ENCODE data around the gene MORN1. TPM values are rescaled to one million over a fixed set of nuclear protein-coding genes. Genes with fewer than 3 reads are reported as not detected.

MORN1 gene
- total RNA-seq, 4 donors from 2014 or later: 0.59 to 20.0 (median 9.5) TPM

DNA sequence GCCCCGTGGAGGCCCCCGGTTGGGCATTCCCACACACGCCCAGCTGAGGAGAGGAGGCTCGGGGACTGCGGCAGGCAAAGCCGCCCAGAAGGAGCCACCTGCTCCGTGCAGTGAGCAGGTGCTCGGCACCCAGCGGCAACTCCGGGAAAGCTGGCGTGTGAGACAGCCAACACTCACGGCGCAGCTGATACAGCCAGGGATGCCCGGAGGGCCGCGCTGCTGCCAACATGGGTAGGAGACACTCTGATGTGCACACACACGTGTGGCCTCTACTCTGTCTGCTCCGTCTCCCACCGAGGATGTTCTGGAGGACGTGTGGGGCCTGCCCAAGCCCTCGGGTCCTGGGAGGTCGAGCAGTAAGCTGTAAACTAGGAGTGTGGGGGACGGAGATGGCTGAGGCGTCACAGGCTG lies 12.9 kb downstream of the MORN1 start:
- Histone ChIP-seq H3K27ac (no peak overlapping the region), H3K4me3 (no peak overlapping the region), H3K9me3 (no peaks in the 10 kb centered on the region), H3K4me1 (peaks cover 4 to 9% of the 10 kb centered on the region in 2 donors), H3K36me3 (no peaks in the 10 kb centered on the region), H3K27me3 (no peaks in the 10 kb centered on the region)
- intact Hi-C loops (cut with DNase I; ENCODE audit: low total_unique reads): no loop called here
- DNase-seq: no peak
- TF ChIP-seq POLR2A (IDR thresholded peaks at IDR 0.05): no peak
- TF ChIP-seq, protein P1, sequence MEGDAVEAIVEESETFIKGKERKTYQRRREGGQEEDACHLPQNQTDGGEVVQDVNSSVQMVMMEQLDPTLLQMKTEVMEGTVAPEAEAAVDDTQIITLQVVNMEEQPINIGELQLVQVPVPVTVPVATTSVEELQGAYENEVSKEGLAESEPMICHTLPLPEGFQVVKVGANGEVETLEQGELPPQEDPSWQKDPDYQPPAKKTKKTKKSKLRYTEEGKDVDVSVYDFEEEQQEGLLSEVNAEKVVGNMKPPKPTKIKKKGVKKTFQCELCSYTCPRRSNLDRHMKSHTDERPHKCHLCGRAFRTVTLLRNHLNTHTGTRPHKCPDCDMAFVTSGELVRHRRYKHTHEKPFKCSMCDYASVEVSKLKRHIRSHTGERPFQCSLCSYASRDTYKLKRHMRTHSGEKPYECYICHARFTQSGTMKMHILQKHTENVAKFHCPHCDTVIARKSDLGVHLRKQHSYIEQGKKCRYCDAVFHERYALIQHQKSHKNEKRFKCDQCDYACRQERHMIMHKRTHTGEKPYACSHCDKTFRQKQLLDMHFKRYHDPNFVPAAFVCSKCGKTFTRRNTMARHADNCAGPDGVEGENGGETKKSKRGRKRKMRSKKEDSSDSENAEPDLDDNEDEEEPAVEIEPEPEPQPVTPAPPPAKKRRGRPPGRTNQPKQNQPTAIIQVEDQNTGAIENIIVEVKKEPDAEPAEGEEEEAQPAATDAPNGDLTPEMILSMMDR (IDR thresholded peaks at IDR 0.05): no peak

DNA sequence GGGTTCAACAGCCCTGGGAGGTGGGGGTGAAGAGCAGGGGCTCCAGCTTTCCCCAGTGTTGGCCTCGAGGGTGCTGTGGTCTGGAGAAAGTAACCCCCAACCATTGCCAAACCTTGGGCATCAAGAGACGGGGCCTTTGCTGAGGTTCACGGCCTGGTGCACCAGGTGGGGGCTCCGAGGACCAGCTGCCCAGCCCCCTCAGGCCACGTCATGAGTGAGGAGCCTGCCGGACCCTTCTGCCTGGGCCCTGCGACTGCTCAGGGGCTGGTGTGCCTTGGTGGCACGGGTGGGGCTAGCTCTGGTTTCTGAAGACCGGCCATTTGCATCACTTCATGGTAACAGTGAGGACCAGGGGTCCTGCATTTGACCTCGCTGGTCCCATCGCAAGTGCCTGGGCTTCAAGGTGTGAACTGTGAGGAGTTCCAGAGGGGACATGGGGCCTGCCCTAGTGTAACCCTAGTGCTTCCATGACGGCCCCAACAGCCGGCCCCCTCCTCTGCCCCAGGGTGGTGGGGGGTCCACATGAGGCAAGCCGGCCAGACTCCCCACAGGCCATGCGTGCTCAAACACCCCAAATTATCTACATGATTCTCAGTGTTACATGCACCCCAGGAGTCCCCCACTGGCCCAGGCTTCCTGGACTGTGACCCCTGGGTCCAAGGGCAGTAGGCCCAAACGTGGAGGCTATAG lies 13.5 kb downstream of the MORN1 start:
- Histone ChIP-seq H3K36me3 (no peaks in the 10 kb centered on the region), H3K27me3 (no peaks in the 10 kb centered on the region), H3K9me3 (no peaks in the 10 kb centered on the region), H3K4me1 (peaks cover 4 to 9% of the 10 kb centered on the region in 2 donors), H3K4me3 (no peak overlapping the region), H3K27ac (no peak overlapping the region)
- no peak for DNase-seq
- intact Hi-C loops (cut with DNase I; ENCODE audit: low total_unique reads): no loop called here
- TF ChIP-seq, protein P1 (IDR thresholded peaks at IDR 0.05): no peak
- no peak for TF ChIP-seq POLR2A (IDR thresholded peaks at IDR 0.05)

DNA sequence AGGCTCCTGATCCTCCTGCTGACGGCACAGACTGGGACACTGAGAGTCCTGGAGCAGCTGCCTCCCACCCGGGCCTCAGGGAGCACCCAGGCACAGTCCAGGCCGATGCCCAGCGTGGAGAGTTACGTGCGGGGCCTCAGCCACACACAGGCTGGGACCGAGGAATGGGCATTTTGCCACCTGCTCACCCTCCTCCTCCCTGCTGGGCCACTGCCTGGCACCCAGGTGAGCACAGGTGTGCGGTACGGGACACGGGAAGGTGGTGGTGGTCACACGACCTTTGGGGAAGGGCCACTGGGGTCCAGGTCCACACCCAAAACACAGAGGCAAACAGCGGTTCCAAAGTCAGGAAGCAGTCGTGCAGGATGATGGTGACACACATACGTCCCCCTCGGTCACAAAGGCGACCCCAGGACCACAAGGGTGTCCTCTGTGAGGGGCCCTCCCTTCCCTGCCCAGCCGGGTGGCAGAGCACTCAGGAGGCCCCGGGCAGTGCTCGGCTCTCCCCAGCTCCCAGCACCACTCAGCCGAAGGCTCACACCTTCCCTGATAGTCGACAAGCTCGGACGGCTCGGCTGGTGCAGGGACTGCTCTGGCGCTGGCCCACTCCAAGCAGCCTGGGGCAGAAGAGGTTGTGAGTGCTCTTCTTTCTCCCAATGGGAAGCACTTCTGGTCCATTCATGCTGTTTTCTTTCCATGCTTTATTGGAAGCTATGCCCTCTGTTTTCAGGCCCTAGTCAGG lies 14.3 kb downstream of the MORN1 start:
- intact Hi-C loops (cut with DNase I; ENCODE audit: low total_unique reads): no loop called here

DNA sequence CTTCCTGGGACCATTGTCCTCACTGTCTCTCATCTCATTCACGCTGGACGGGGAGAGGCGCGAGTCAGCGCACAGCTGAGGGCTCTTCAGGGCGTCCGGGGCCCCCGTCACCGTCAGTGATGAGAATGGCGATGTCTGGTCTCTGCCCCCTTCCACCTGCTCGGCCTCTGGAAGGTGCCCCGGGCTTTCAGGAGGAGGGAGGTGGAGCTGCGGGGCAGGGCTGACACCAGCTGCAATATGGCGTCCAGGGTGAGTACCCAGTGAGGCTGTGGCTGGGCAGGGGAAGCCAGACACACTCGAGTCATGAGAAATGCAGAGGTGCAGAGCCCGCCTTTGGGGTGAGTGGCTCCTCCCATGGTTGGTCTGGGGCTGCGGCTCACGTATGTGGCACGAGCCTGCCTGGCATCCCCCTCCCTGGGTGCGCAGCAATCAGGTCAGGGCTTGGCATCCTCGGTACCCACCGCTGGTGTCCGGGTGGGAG lies 15.1 kb downstream of the MORN1 start:
- H3K4me1 ChIP-seq: peaks cover 2 to 6% of the 10 kb centered on the region in 2 donors
- no peak overlapping the region for H3K4me3 ChIP-seq
- H3K27ac ChIP-seq: no peak overlapping the region
- no peaks in the 10 kb centered on the region for H3K27me3 ChIP-seq
- no peaks in the 10 kb centered on the region for H3K9me3 ChIP-seq
- DNase-seq: no peak
- H3K36me3 ChIP-seq: no peaks in the 10 kb centered on the region
- TF ChIP-seq POLR2A (IDR thresholded peaks at IDR 0.05): no peak
- TF ChIP-seq, protein P1 (IDR thresholded peaks at IDR 0.05): no peak
- intact Hi-C loops (cut with DNase I; ENCODE audit: low total_unique reads): no loop called here

More for the DNA sequence above, 14.3 kb downstream of the MORN1 start:
- Histone ChIP-seq H3K9me3 (no peaks in the 10 kb centered on the region), H3K27me3 (no peaks in the 10 kb centered on the region), H3K27ac (no peak overlapping the region), H3K36me3 (no peaks in the 10 kb centered on the region), H3K4me1 (peaks cover 4 to 9% of the 10 kb centered on the region in 2 donors), H3K4me3 (no peak overlapping the region)
- TF ChIP-seq POLR2A (IDR thresholded peaks at IDR 0.05): no peak
- TF ChIP-seq, protein P1 (IDR thresholded peaks at IDR 0.05): no peak
- no peak for DNase-seq

DNA sequence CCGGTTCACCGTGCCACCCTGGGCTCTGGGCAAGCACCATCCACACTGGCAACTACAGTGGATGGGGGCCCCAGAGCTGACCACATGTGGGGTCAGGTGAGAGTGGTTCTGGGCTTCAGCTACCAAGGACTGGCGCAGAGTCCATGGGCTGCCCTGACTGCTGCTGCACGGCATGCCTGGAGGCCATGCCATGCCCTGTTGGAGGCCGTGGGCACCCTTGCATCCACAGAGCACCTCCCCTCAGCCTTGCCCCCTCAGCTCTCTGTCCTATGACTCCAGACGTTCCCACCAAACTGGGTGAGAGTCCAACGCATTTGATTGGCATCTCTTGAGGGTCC lies 15.5 kb downstream of the MORN1 start:
- Histone ChIP-seq H3K27me3 (no peaks in the 10 kb centered on the region), H3K4me3 (no peak overlapping the region), H3K27ac (no peak overlapping the region), H3K9me3 (no peaks in the 10 kb centered on the region), H3K4me1 (peaks cover 0 to 2% of the 10 kb centered on the region in 2 donors), H3K36me3 (no peaks in the 10 kb centered on the region)
- TF ChIP-seq POLR2A (IDR thresholded peaks at IDR 0.05): no peak
- TF ChIP-seq, protein P1 (IDR thresholded peaks at IDR 0.05): no peak
- DNase-seq: no peak
- intact Hi-C loops (cut with DNase I; ENCODE audit: low total_unique reads): no loop called here

Data from uterus (tissue), 4 donors.